ENCODE data around the gene GPX4.

GRCh38 chr19:1063909-1064660 lies 39.7 kb upstream of the GPX4 start:
- TF ChIP-seq CTCF (IDR thresholded peaks at IDR 0.05; ENCODE audit: low read length) (no peak), EZH2 (IDR thresholded peaks at IDR 0.05; ENCODE audit: borderline replicate concordance, low read length) (no peak)

Data from OCI-LY1 (cell line).